Measurements from ENCODE around the gene ATAD3B. TPM values are rescaled to one million over a fixed set of nuclear protein-coding genes. Genes with fewer than 3 reads are reported as not detected.
A peak's percentile ranks its signal among the peaks of the same experiment; 100 is the strongest.

Gene ATAD3B
- total and polyA plus RNA-seq, 2 of the 4 experiments (the other 2 are of a cell fraction): 13.8 to 29.0 TPM

- ChIA-PET POLR2A (ENCODE audit: unreplicated experiment) (no interaction called here), CTCF (interaction anchor here (1.0 kb wide), 1 partner anchor 55 kb away, joined by 3 read pairs; the partner anchor contains the start of gene AURKAIP1)
- Histone ChIP-seq H3K56ac (ENCODE audit: extremely low read depth, insufficient read depth, low read length) (no peak overlapping the region), H2AK5ac (ENCODE audit: low read depth, low read length) (peak overlapping the region; percentile 1; the same call in 1 of the 2 replicates), H3K4ac (ENCODE audit: low read depth, low read length) (0 out of 2 replicates have a peak overlapping the region, but pooled peaks have one; percentile 21), H3K27me3 (ENCODE audit: control insufficient read depth, insufficient read depth, low read length) (no peaks in the 10 kb centered on the region), H3K4me2 (ENCODE audit: low read depth, low read length) (no peak overlapping the region), H2BK5ac (ENCODE audit: low read depth, low read length, poor library complexity, severe bottlenecking) (no peak overlapping the region), H4K91ac (ENCODE audit: insufficient read depth, low read depth, low read length) (no peak overlapping the region), H2AFZ (replicated peaks; ENCODE audit: low read length, poor library complexity) (peak overlapping the region; percentile 51), H3K9me1 (ENCODE audit: insufficient read depth, low read length) (0 out of 2 replicates have a peak, but pooled peaks cover under 1% of the 10 kb centered on the region), H3K36me3 (ENCODE audit: control insufficient read depth, insufficient read depth, low read length) (no peaks in the 10 kb centered on the region), H3K79me1 (ENCODE audit: low read depth in 1 of 2, low read length in 2 of 2) (no peaks in the 10 kb centered on the region), H3K27ac (ENCODE audit: insufficient read depth, low read length) (no peak overlapping the region), H3K4me1 (ENCODE audit: control insufficient read depth, insufficient read depth, low read length) (peaks cover 20% of the 10 kb centered on the region), H3K23ac (ENCODE audit: low read depth, low read length) (no peak overlapping the region), H4K8ac (ENCODE audit: low read depth in 2 of 2, low read length in 2 of 2) (peak overlapping the region in 1 of 2 experiments; percentile 73; a peak in 2 of 4 replicates), H2BK20ac (ENCODE audit: low read depth, low read length) (no peak overlapping the region), H2BK15ac (ENCODE audit: low read depth, low read length) (no peak overlapping the region; the same call in 2 of the 3 replicates), H3K14ac (replicated peaks; ENCODE audit: low read depth, low read length) (no peak overlapping the region), H3K9ac (ENCODE audit: low read depth, low read length) (no peak overlapping the region), H4K5ac (ENCODE audit: low read depth, low read length) (0 out of 2 replicates have a peak overlapping the region, but pooled peaks have one; percentile 16), H3K9me3 (ENCODE audit: control insufficient read depth, insufficient read depth, low read length) (no peaks in the 10 kb centered on the region), H2BK120ac (ENCODE audit: low read depth, low read length) (no peak overlapping the region), H3K18ac (ENCODE audit: low read depth, low read length) (no peak overlapping the region), H2AK9ac (replicated peaks; ENCODE audit: low read depth, low read length, poor library complexity) (no peak overlapping the region), H4K20me1 (ENCODE audit: insufficient read depth, low read length) (no peaks in the 10 kb centered on the region), H3K4me3 (ENCODE audit: insufficient read depth, low read depth, low read length) (no peak overlapping the region)
- no TSS peak for BruUV-seq (replicated peaks)
- intact Hi-C loops (cut with micrococcal nuclease): no loop called here
- 50% methylated on average over 1 of the region's 6 CpGs; no CpG with 5 or more reads in 1 of the 2 experiments for WGBS, 2 experiments (ENCODE audit: extremely low coverage in 2 of 2, insufficient read length in 1 of 2)
- peak; percentile 22 for ATAC-seq (ENCODE audit: low read depth)
- DNase-seq: peak; percentile 27
- TF ChIP-seq MXI1 (IDR thresholded peaks at IDR 0.05; ENCODE audit: borderline replicate concordance, low read depth, low read length) (no peak), CEBPB (IDR thresholded peaks at IDR 0.05; ENCODE audit: low read depth, low read length) (no peak), MAZ (IDR thresholded peaks at IDR 0.05; ENCODE audit: borderline replicate concordance, low read depth, low read length) (no peak)
- in situ Hi-C loops (cut with MboI; ENCODE audit: low sequenced_read_pairs): no loop called here
- dilution Hi-C loops (cut with HindIII; ENCODE audit: low sequenced_read_pairs, unreplicated experiment): no loop called here
These were observed 41.9 kb upstream of the ATAD3B start for GRCh38 chr1:1429671-1430073.
